IMR-90 (cell line): ENCODE measurements around the gene DISC1. TPM values are rescaled to one million over a fixed set of nuclear protein-coding genes. Genes with fewer than 3 reads are reported as not detected.

Source experiments
- ATAC-seq: fragments of 200-7000 bp; cut with Tn5 transposase; 2 replicates; pipeline ENCODE4 v1.9.1; 2020; ENCODE audit warnings: low read depth, mild to moderate bottlenecking, moderate library complexity
- BruUV-seq: library from RNA; stranded (reverse); fragments of 400-500 nt; replicated peaks from 2 replicates; lab custom pipeline; 2021; lab: Mats Ljungman, UMichigan
- CTCF ChIA-PET: fragments of 300-600 bp; formaldehyde crosslinking; extraction: SDS; loops from one replicate; lab custom pipeline; 2021; ENCODE audit warnings: antibody characterized with exemption; lab: Yijun Ruan, JAX
- POLR2A ChIA-PET: fragments of 300-600 bp; sonication (Branson Sonifier 250); formaldehyde crosslinking; loops from one replicate; lab custom pipeline; 2022; ENCODE audit warnings: antibody characterized with exemption; ENCODE audit not compliant: unreplicated experiment; lab: Charles Lee
- DNase-seq: peaks from one replicate; pipeline ENCODE4 v3.0.0; 2013
- H2AFZ ChIP-seq: replicated peaks from 2 replicates; pipeline ENCODE3; 2013; ENCODE audit warnings: low read length, mild to moderate bottlenecking; ENCODE audit not compliant: poor library complexity
- H2AK5ac ChIP-seq: 2 replicates; pipeline ENCODE4 v1.6.1; 2013; ENCODE audit warnings: low read depth, low read length, inconsistent platforms
- H2AK9ac ChIP-seq: replicated peaks from 2 replicates; pipeline ENCODE3; 2013; ENCODE audit warnings: mild to moderate bottlenecking, low read depth, low read length, moderate library complexity; ENCODE audit not compliant: poor library complexity
- H2BK120ac ChIP-seq: 2 replicates; pipeline ENCODE4 v1.6.1; 2013; ENCODE audit warnings: low read depth, low read length, inconsistent platforms
- H2BK15ac ChIP-seq: 3 replicates; pipeline ENCODE4 v1.6.1; 2013; ENCODE audit warnings: low read depth, low read length, inconsistent platforms
- H2BK20ac ChIP-seq: 2 replicates; pipeline ENCODE4 v1.6.1; 2013; ENCODE audit warnings: low read depth, mild to moderate bottlenecking, inconsistent platforms, low read length, moderate library complexity
- H2BK5ac ChIP-seq: 2 replicates; pipeline ENCODE4 v1.6.1; 2013; ENCODE audit warnings: mild to moderate bottlenecking, low read depth, low read length, inconsistent platforms; ENCODE audit not compliant: poor library complexity, severe bottlenecking
- H3K14ac ChIP-seq: replicated peaks from 2 replicates; pipeline ENCODE4 v1.6.1; 2013; ENCODE audit warnings: low read depth, low read length, inconsistent platforms
- H3K18ac ChIP-seq: 2 replicates; pipeline ENCODE4 v1.6.1; 2013; ENCODE audit warnings: low read depth, low read length, control low read depth
- H3K23ac ChIP-seq: 2 replicates; pipeline ENCODE4 v1.6.1; 2013; ENCODE audit warnings: low read depth, low read length, inconsistent platforms
- H3K27ac ChIP-seq: 2 replicates; pipeline ENCODE4 v1.5.1; 2013; ENCODE audit warnings: mild to moderate bottlenecking, control low read depth, low read length; ENCODE audit not compliant: insufficient read depth
- H3K27me3 ChIP-seq: 2 replicates; pipeline ENCODE4 v1.6.1; 2013; ENCODE audit warnings: low read length; ENCODE audit not compliant: control insufficient read depth, insufficient read depth
- H3K36me3 ChIP-seq: 2 replicates; pipeline ENCODE4 v1.6.1; 2013; ENCODE audit warnings: low read length, mixed read lengths; ENCODE audit not compliant: control insufficient read depth, insufficient read depth
- H3K4ac ChIP-seq: 2 replicates; pipeline ENCODE4 v1.6.1; 2013; ENCODE audit warnings: low read depth, low read length, inconsistent platforms
- H3K4me1 ChIP-seq: 2 replicates; pipeline ENCODE4 v1.6.1; 2013; ENCODE audit warnings: low read length, mixed read lengths; ENCODE audit not compliant: control insufficient read depth, insufficient read depth
- H3K4me2 ChIP-seq: 2 replicates; pipeline ENCODE4 v1.6.1; 2013; ENCODE audit warnings: low read depth, mild to moderate bottlenecking, control low read depth, low read length, moderate library complexity
- H3K4me3 ChIP-seq: 2 replicates; pipeline ENCODE4 v1.5.1; 2013; ENCODE audit warnings: low read depth, mild to moderate bottlenecking, control low read depth, low read length, moderate library complexity; ENCODE audit not compliant: insufficient read depth
- H3K56ac ChIP-seq: 2 replicates; pipeline ENCODE4 v1.6.1; 2013; ENCODE audit warnings: low read length, inconsistent platforms; ENCODE audit not compliant: insufficient read depth; ENCODE audit errors: extremely low read depth
- H3K79me1 ChIP-seq, 2 experiments: 2 replicates each; pipeline ENCODE4 v1.6.1; 2013; ENCODE audit warnings: low read length in 2 of 2, inconsistent platforms in 1 of 2, low read depth in 1 of 2
- H3K9ac ChIP-seq: 2 replicates; pipeline ENCODE4 v1.6.1; 2013; ENCODE audit warnings: low read depth, low read length, control low read depth
- H3K9me1 ChIP-seq: 2 replicates; pipeline ENCODE4 v1.6.1; 2013; ENCODE audit warnings: low read length, inconsistent platforms; ENCODE audit not compliant: insufficient read depth
- H3K9me3 ChIP-seq: 2 replicates; pipeline ENCODE4 v1.6.1; 2013; ENCODE audit warnings: low read length; ENCODE audit not compliant: control insufficient read depth, insufficient read depth
- H4K20me1 ChIP-seq: 2 replicates; pipeline ENCODE4 v1.6.1; 2013; ENCODE audit warnings: low read length, inconsistent platforms; ENCODE audit not compliant: insufficient read depth
- H4K5ac ChIP-seq: 2 replicates; pipeline ENCODE4 v1.6.1; 2013; ENCODE audit warnings: mild to moderate bottlenecking, low read depth, low read length, control low read depth
- H4K8ac ChIP-seq, 2 experiments: 2 replicates each; pipeline ENCODE4 v1.6.1; 2013; ENCODE audit warnings: low read depth in 2 of 2, low read length in 2 of 2, control low read depth in 1 of 2, inconsistent platforms in 1 of 2
- H4K91ac ChIP-seq: 2 replicates; pipeline ENCODE4 v1.6.1; 2013; ENCODE audit warnings: low read depth, low read length, inconsistent platforms; ENCODE audit not compliant: insufficient read depth
- BHLHE40 ChIP-seq: fragments of 150-350 bp; IDR thresholded peaks from 2 replicates; pipeline ENCODE4 v1.6.1; 2016; ENCODE audit warnings: mild to moderate bottlenecking, low read depth, low read length
- CEBPB ChIP-seq: IDR thresholded peaks from 2 replicates; pipeline ENCODE4 v1.6.1; 2012; ENCODE audit warnings: low read depth, low read length, improper control_type of control experiment
- CTCF ChIP-seq: conservative IDR thresholded peaks from 2 replicates; pipeline ENCODE4 v1.5.1; 2012; ENCODE audit warnings: mild to moderate bottlenecking, low read depth, low read length, improper control_type of control experiment
- ELK1 ChIP-seq: fragments of 150-350 bp; IDR thresholded peaks from 2 replicates; pipeline ENCODE4 v1.6.1; 2016; ENCODE audit warnings: low read depth, mild to moderate bottlenecking, low read length, moderate library complexity, borderline replicate concordance
- FOS ChIP-seq: fragments of 150-350 bp; IDR thresholded peaks from 2 replicates; pipeline ENCODE4 v1.6.1; 2016; ENCODE audit warnings: low read depth, low read length
- RCOR1 ChIP-seq: IDR thresholded peaks from 2 replicates; pipeline ENCODE4 v1.6.1; 2012; ENCODE audit warnings: mild to moderate bottlenecking, low read length, improper control_type of control experiment; ENCODE audit not compliant: insufficient replicate concordance
- RFX5 ChIP-seq: IDR thresholded peaks from 2 replicates; pipeline ENCODE4 v1.8.0; 2012; ENCODE audit warnings: low read depth, mild to moderate bottlenecking, low read length, moderate library complexity
- USF2 ChIP-seq: fragments of 150-350 bp; IDR thresholded peaks from 2 replicates; pipeline ENCODE4 v1.6.1; 2017; ENCODE audit warnings: mild to moderate bottlenecking, antibody characterized with exemption, low read length, low read depth
- WGBS, 2 experiments: methylation state at CpG; one replicate each; pipeline versions ENCODE4 v1.1.5 to v1.1.7; 2013; ENCODE audit warnings: missing lambda C conversion rate in 2 of 2; ENCODE audit not compliant: insufficient read length in 1 of 2; ENCODE audit errors: extremely low coverage in 2 of 2; 5-methylcytosine and 5-hydroxymethylcytosine counted together
- dilution Hi-C: fragments of 300-500 bp; cut with HindIII; formaldehyde crosslinking; loops from one replicate; pipeline ENCODE4 v1.14.3; 2018; ENCODE audit warnings: low sequenced_read_pairs; ENCODE audit not compliant: unreplicated experiment
- in situ Hi-C: fragments of 300-500 bp; cut with MboI; formaldehyde crosslinking; loops from 3 replicates; pipeline ENCODE4 v1.14.3; 2019; ENCODE audit warnings: low sequenced_read_pairs, inconsistent platforms, mixed read lengths
- intact Hi-C: fragments of 100-400 bp; cut with micrococcal nuclease; formaldehyde crosslinking; loops from 2 replicates; pipeline ENCODE4 v1.10.0; 2022
- polyA plus RNA-seq, 3 experiments: library from polyadenylated mRNA; depleted of rRNA; stranded (reverse); fragments of >200 nt; gene quantifications; 2 replicates each; pipeline ENCODE4 v1.2.3, GENCODE V29; 2012; ENCODE audit warnings: low replicate concordance in 1 of 3
- total RNA-seq: library from RNA; depleted of rRNA; stranded (reverse); fragments of >200 nt; gene quantifications from 2 replicates; pipeline ENCODE4 v1.2.3, GENCODE V29; 2012

The DISC1 gene
- total and polyA plus RNA-seq, 2 of the 4 experiments (the other 2 are of a cell fraction), result 2.2 to 7.0 TPM

GRCh38 chr1:231821281-231821680 is 194.7 kb downstream of the DISC1 start:
- Histone ChIP-seq H3K14ac (no peak overlapping the region), H2BK15ac (no peak overlapping the region), H3K4me1 (no peaks in the 10 kb centered on the region), H2AK5ac (no peak overlapping the region), H3K4me3 (no peak overlapping the region), H4K5ac (no peak overlapping the region), H3K56ac (no peak overlapping the region), H3K18ac (no peak overlapping the region), H2BK5ac (no peak overlapping the region), H4K8ac (no peak overlapping the region), H3K9me3 (no peaks in the 10 kb centered on the region), H3K23ac (no peak overlapping the region), H4K91ac (no peak overlapping the region), H3K79me1 (no peaks in the 10 kb centered on the region), H3K36me3 (no peaks in the 10 kb centered on the region), H2AFZ (no peak overlapping the region), H3K27me3 (no peaks in the 10 kb centered on the region), H3K27ac (no peak overlapping the region), H2BK20ac (no peak overlapping the region), H2BK120ac (no peak overlapping the region; the same call in 1 of the 2 replicates), H3K9me1 (peaks cover 4% of the 10 kb centered on the region), H2AK9ac (no peak overlapping the region), H3K9ac (no peak overlapping the region), H4K20me1 (no peaks in the 10 kb centered on the region), H3K4ac (no peak overlapping the region), H3K4me2 (no peak overlapping the region)
- no peak for TF ChIP-seq USF2
- TF ChIP-seq BHLHE40, result no peak
- TF ChIP-seq RFX5, result no peak
- no peak for TF ChIP-seq ELK1
- no peak for TF ChIP-seq FOS
- no peak for TF ChIP-seq CEBPB
- no peak for TF ChIP-seq CTCF
- no peak for TF ChIP-seq RCOR1
- no TSS peak for BruUV-seq
- in situ Hi-C loops, result no loop called here
- no peak; the same call in 1 of the 2 replicates for ATAC-seq
- dilution Hi-C loops, result no loop called here
- intact Hi-C loops, result no loop called here
- no CpG with 5 or more reads among the region's 3 CpGs for WGBS, 2 experiments
- CTCF ChIA-PET, result interaction anchor here (0.6 to 0.7 kb wide), 2 partner anchors 20 to 1495 kb away, joined by 3 to 4 read pairs; no protein-coding TSS in a partner anchor
- POLR2A ChIA-PET, result no interaction called here
- DNase-seq, result no peak
